ENCODE results near the gene AK4. TPM values are rescaled to one million over a fixed set of nuclear protein-coding genes. Genes with fewer than 3 reads are reported as not detected.

The AK4 gene
- total and polyA plus RNA-seq, 2 of the 8 experiments (the other 6 are each of a cell fraction or from before 2014, with no cell fraction given) = 64.5 to 175 TPM

GRCh38 chr1:65213271-65214023 lies 65.4 kb downstream of the AK4 start:
- peaks cover 0 to 7% (median 3%) of the 10 kb centered on the region in 4 experiments; a peak in 3 of 7 replicates for H3K4me1 ChIP-seq (replicated peaks in 1 of 4; ENCODE audit: control insufficient read depth in 3 of 4, insufficient read depth in 4 of 4, low read length in 3 of 4)
- no peak for FAIRE-seq
- no peak overlapping the region for H4K5ac ChIP-seq (ENCODE audit: insufficient read length, low read depth, low read length)
- no peak for TF ChIP-seq ASH2L (IDR thresholded peaks at IDR 0.05; ENCODE audit: low read length)
- TF ChIP-seq YY1 (IDR thresholded peaks at IDR 0.05; ENCODE audit: low read depth, low read length) = no peak
- no peak for TF ChIP-seq FOSL1 (IDR thresholded peaks at IDR 0.05; ENCODE audit: insufficient read depth, low read depth, low read length)
- TF ChIP-seq RFX5 (IDR thresholded peaks at IDR 0.05; ENCODE audit: borderline replicate concordance, low read depth, low read length) = no peak
- no peak for TF ChIP-seq TCF12 (IDR thresholded peaks at IDR 0.05; ENCODE audit: low read depth, low read length)
- no peak for TF ChIP-seq CTCF (IDR thresholded peaks at IDR 0.05; ENCODE audit: control extremely low read depth in 1 of 3, insufficient read depth in 1 of 3, low read depth in 1 of 3, low read length in 3 of 3)
- TF ChIP-seq TAF1 (IDR thresholded peaks at IDR 0.05; ENCODE audit: low read depth, low read length) = no peak
- TF ChIP-seq SUZ12 (IDR thresholded peaks at IDR 0.05; ENCODE audit: low read length) = no peak
- no peak for TF ChIP-seq SIN3A (conservative IDR thresholded peaks at IDR 0.05 in 1 of 2, IDR thresholded peaks at IDR 0.05 in 1 of 2; ENCODE audit: low read depth in 1 of 2, low read length in 2 of 2)
- no peak for TF ChIP-seq EZH2 (IDR thresholded peaks at IDR 0.05; ENCODE audit: low read depth, low read length, severe bottlenecking)

More at GRCh38 chr1:65213271-65214023, 65.4 kb downstream of the AK4 start:
- Histone ChIP-seq H3K36me3 (ENCODE audit: control insufficient read depth in 2 of 4, insufficient read depth in 4 of 4, low read length in 3 of 4) (no peaks in the 10 kb centered on the region), H3K79me1 (ENCODE audit: low read depth, low read length) (no peaks in the 10 kb centered on the region), H3K18ac (ENCODE audit: extremely low read depth, low read length) (no peak overlapping the region), H2BK12ac (ENCODE audit: low read depth, low read length) (no peak overlapping the region), H4K91ac (replicated peaks; ENCODE audit: insufficient read length, low read length) (no peak overlapping the region), H3K56ac (replicated peaks; ENCODE audit: insufficient read length, low read depth, low read length) (no peak overlapping the region), H3K14ac (ENCODE audit: insufficient read length) (no peak overlapping the region), H2BK20ac (ENCODE audit: low read length) (no peak overlapping the region), H3K9ac (replicated peaks in 1 of 4; ENCODE audit: extremely low read depth in 1 of 4, low read depth in 3 of 4, low read length in 3 of 4) (no peak overlapping the region), H3K4me2 (ENCODE audit: insufficient read depth in 1 of 2, low read depth in 2 of 2, low read length in 2 of 2) (no peak overlapping the region), H2BK15ac (ENCODE audit: low read length) (no peak overlapping the region), H3K23ac (ENCODE audit: insufficient read length) (no peak overlapping the region), H4K8ac (ENCODE audit: extremely low read depth, insufficient read depth, low read length) (no peak overlapping the region), H3K23me2 (ENCODE audit: low read depth, low read length) (no peaks in the 10 kb centered on the region), H3K79me2 (ENCODE audit: control insufficient read depth in 1 of 2, insufficient read depth in 2 of 2, low read length in 2 of 2) (peaks cover 3 to 30% of the 10 kb centered on the region in 2 experiments; a peak in 2 of 4 replicates), H2AK5ac (ENCODE audit: low read depth, low read length) (no peak overlapping the region), H3K9me3 (ENCODE audit: insufficient read depth in 2 of 2, low read depth in 1 of 2, low read length in 1 of 2) (no peaks in the 10 kb centered on the region), H3K27me3 (replicated peaks in 1 of 4; ENCODE audit: control insufficient read depth in 3 of 4, extremely low read depth in 1 of 4, insufficient read depth in 3 of 4, low read length in 3 of 4) (no peaks in the 10 kb centered on the region), H2BK120ac (replicated peaks; ENCODE audit: low read depth, low read length) (no peak overlapping the region), H2AFZ (ENCODE audit: low read length) (no peak overlapping the region), H3K27ac (ENCODE audit: low read depth, low read length) (no peak overlapping the region), H2BK5ac (ENCODE audit: low read depth, low read length) (no peak overlapping the region), H3K4me3 (ENCODE audit: extremely low read depth in 1 of 4, insufficient read depth in 2 of 4, low read depth in 3 of 4, low read length in 4 of 4) (no peak overlapping the region), H4K20me1 (replicated peaks in 1 of 2; ENCODE audit: control insufficient read depth in 1 of 2, insufficient read depth in 2 of 2, low read length in 2 of 2) (peaks cover 0 to 5% of the 10 kb centered on the region in 2 experiments), H3K4ac (replicated peaks; ENCODE audit: insufficient read length, low read depth, low read length) (no peak overlapping the region)
- 80% methylated on average over 5 of the region's 5 CpGs; no CpG with 5 or more reads in 1 of the 2 experiments for WGBS, 2 experiments (ENCODE audit: extremely low coverage in 1 of 2, insufficient coverage in 1 of 2, insufficient read length in 1 of 2, insufficient replicate concordance in 2 of 2, low coverage in 1 of 2, low lambda C conversion rate in 2 of 2, missing lambda C conversion rate in 1 of 2)
- no peak for DNase-seq (ENCODE audit: low read depth in 1 of 2, low spot score in 2 of 2)
- POLR2A ChIA-PET (ENCODE audit: partially characterized antibody) = no interaction called here
- CTCF ChIA-PET (ENCODE audit: partially characterized antibody) = interaction anchor here (0.6 to 1.6 kb wide), 9 partner anchors 9 to 474 kb away, joined by 3 to 5 read pairs (median 4); no protein-coding TSS in a partner anchor

All from H1 (cell line).